ENCODE results near the gene RBKS. TPM values are rescaled to one million over a fixed set of nuclear protein-coding genes. Genes with fewer than 3 reads are reported as not detected.
A peak's percentile ranks its signal among the peaks of the same experiment; 100 is the strongest.

RBKS gene
- total RNA-seq, 4 donors from 2014 or later = 1.6 to 5.4 (median 3.3) TPM

GRCh38 chr2:27844821-27845255 is 45.3 kb downstream of the RBKS start:
- Histone ChIP-seq H3K36me3 (no peaks in the 10 kb centered on the region), H3K27ac (peak overlapping the region in 1 of 2 donors; percentile 17), H3K9me3 (no peaks in the 10 kb centered on the region), H3K27me3 (no peaks in the 10 kb centered on the region), H3K4me3 (no peak overlapping the region), H3K4me1 (no peaks in the 10 kb centered on the region)
- DNase-seq = no peak
- intact Hi-C loops (cut with DNase I; ENCODE audit: low total_unique reads) = no loop called here
- no peak for TF ChIP-seq POLR2A (IDR thresholded peaks at IDR 0.05)
- TF ChIP-seq CTCF (IDR thresholded peaks at IDR 0.05) = no peak

- Histone ChIP-seq H3K27me3 (no peaks in the 10 kb centered on the region), H3K27ac (no peak overlapping the region), H3K9me3 (no peaks in the 10 kb centered on the region), H3K4me1 (no peaks in the 10 kb centered on the region), H3K36me3 (no peaks in the 10 kb centered on the region), H3K4me3 (no peak overlapping the region)
- TF ChIP-seq CTCF (IDR thresholded peaks at IDR 0.05) (no peak), POLR2A (IDR thresholded peaks at IDR 0.05) (no peak)
- intact Hi-C loops (cut with DNase I; ENCODE audit: low total_unique reads) = no loop called here
- no peak for DNase-seq
Measured at GRCh38 chr2:27843992-27844391, 46.2 kb downstream of the RBKS start.

GRCh38 chr2:27842894-27843293 is 47.3 kb downstream of the RBKS start:
- Histone ChIP-seq H3K27me3 (no peaks in the 10 kb centered on the region), H3K27ac (no peak overlapping the region), H3K4me3 (no peak overlapping the region), H3K36me3 (no peaks in the 10 kb centered on the region), H3K9me3 (no peaks in the 10 kb centered on the region), H3K4me1 (no peaks in the 10 kb centered on the region)
- no peak for TF ChIP-seq POLR2A (IDR thresholded peaks at IDR 0.05)
- no peak for TF ChIP-seq CTCF (IDR thresholded peaks at IDR 0.05)
- no peak for DNase-seq
- intact Hi-C loops (cut with DNase I; ENCODE audit: low total_unique reads) = no loop called here

- no peaks in the 10 kb centered on the region for H3K27me3 ChIP-seq
- DNase-seq = no peak
- no peaks in the 10 kb centered on the region for H3K4me1 ChIP-seq
- intact Hi-C loops (cut with DNase I; ENCODE audit: low total_unique reads) = no loop called here
- no peak overlapping the region for H3K4me3 ChIP-seq
- TF ChIP-seq POLR2A (IDR thresholded peaks at IDR 0.05) = no peak
- no peak for TF ChIP-seq CTCF (IDR thresholded peaks at IDR 0.05)
- no peaks in the 10 kb centered on the region for H3K36me3 ChIP-seq
- H3K27ac ChIP-seq = no peak overlapping the region
- H3K9me3 ChIP-seq = no peaks in the 10 kb centered on the region
Measured at GRCh38 chr2:27839022-27839618, 51.1 kb downstream of the RBKS start.

GRCh38 chr2:27838502-27838901 is 51.7 kb downstream of the RBKS start:
- no peaks in the 10 kb centered on the region for H3K9me3 ChIP-seq
- H3K27me3 ChIP-seq = no peaks in the 10 kb centered on the region
- TF ChIP-seq CTCF (IDR thresholded peaks at IDR 0.05) = no peak
- TF ChIP-seq POLR2A (IDR thresholded peaks at IDR 0.05) = no peak
- no peak for DNase-seq
- no peaks in the 10 kb centered on the region for H3K36me3 ChIP-seq
- H3K27ac ChIP-seq = no peak overlapping the region
- intact Hi-C loops (cut with DNase I; ENCODE audit: low total_unique reads) = no loop called here
- no peak overlapping the region for H3K4me3 ChIP-seq
- no peaks in the 10 kb centered on the region for H3K4me1 ChIP-seq
